Endothelial cell of umbilical vein (primary cell): ENCODE measurements around the gene SMAP1.

Experiments
- CTCF ChIP-seq, 2 donors: IDR thresholded peaks; 1 replicate in 1 of 2; 2 replicates in 1 of 2; pipeline ENCODE4 v1.5.1; 2011; ENCODE audit warnings: low read length in 2 of 2, mild to moderate bottlenecking in 2 of 2, moderate library complexity in 2 of 2, control low read depth in 1 of 2, inconsistent platforms in 1 of 2, low read depth in 1 of 2; ENCODE audit not compliant: insufficient read depth in 1 of 2; ENCODE audit errors: extremely low read depth in 1 of 2
- EZH2 ChIP-seq: IDR thresholded peaks from 2 replicates; pipeline ENCODE4 v1.6.1; 2012; ENCODE audit warnings: borderline replicate concordance, low read depth, mild to moderate bottlenecking, moderate library complexity, low read length, inconsistent platforms; ENCODE audit not compliant: severe bottlenecking
- FOS ChIP-seq: IDR thresholded peaks from 2 replicates; pipeline ENCODE4 v1.6.1; 2011; ENCODE audit warnings: mild to moderate bottlenecking, low read length, moderate library complexity, borderline replicate concordance; ENCODE audit not compliant: insufficient read depth
- GATA2 ChIP-seq: IDR thresholded peaks from 2 replicates; pipeline ENCODE4 v1.7.0; 2011; ENCODE audit warnings: low read depth, mild to moderate bottlenecking, moderate library complexity, mixed read lengths, low read length; ENCODE audit not compliant: insufficient read length, insufficient read depth
- JUN ChIP-seq: IDR thresholded peaks from 2 replicates; pipeline ENCODE4 v1.6.1; 2011; ENCODE audit warnings: borderline replicate concordance, low read depth; ENCODE audit not compliant: insufficient read length, insufficient read depth
- MYC ChIP-seq: IDR thresholded peaks from one replicate; pipeline ENCODE4 v1.6.1; 2011; ENCODE audit warnings: mild to moderate bottlenecking, low read depth, low read length
- POLR2A ChIP-seq: IDR thresholded peaks from 2 replicates; pipeline ENCODE4 v1.6.1; 2012; ENCODE audit warnings: low read depth, mild to moderate bottlenecking, control low read depth, low read length
- POLR2AphosphoS5 ChIP-seq: IDR thresholded peaks from 2 replicates; pipeline ENCODE4 v1.6.1; 2012; ENCODE audit warnings: low read depth, mild to moderate bottlenecking, control low read depth, low read length, moderate library complexity; ENCODE audit not compliant: insufficient read depth
- TF ChIP-seq, protein P1 (sequence below): IDR thresholded peaks from 2 replicates; pipeline ENCODE4 v1.6.1; 2011; ENCODE audit not compliant: insufficient read depth, insufficient read length

GRCh38 chr6:70820778-70821177, 153.1 kb downstream of the SMAP1 start:
- TF ChIP-seq CTCF (IDR thresholded peaks at IDR 0.05; ENCODE audit: extremely low read depth in 1 of 2, insufficient read depth in 1 of 2, low read depth in 1 of 2, low read length in 2 of 2): no peak
- TF ChIP-seq POLR2A: no peak
- TF ChIP-seq POLR2AphosphoS5: no peak
- no peak for TF ChIP-seq EZH2
- TF ChIP-seq, protein P1, sequence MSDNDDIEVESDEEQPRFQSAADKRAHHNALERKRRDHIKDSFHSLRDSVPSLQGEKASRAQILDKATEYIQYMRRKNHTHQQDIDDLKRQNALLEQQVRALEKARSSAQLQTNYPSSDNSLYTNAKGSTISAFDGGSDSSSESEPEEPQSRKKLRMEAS: no peak
- no peak for TF ChIP-seq MYC
- TF ChIP-seq GATA2: no peak
- no peak for TF ChIP-seq FOS
- TF ChIP-seq JUN: no peak
